Esophagus muscularis mucosa (tissue), 4 donors: Measurements from ENCODE around the gene D2HGDH. TPM values are rescaled to one million over a fixed set of nuclear protein-coding genes. Genes with fewer than 3 reads are reported as not detected.
"Not testable (repeated sequence)": the region's sequence is repeated elsewhere in the genome, so short reads cannot be mapped to it uniquely, and the experiment has no call there.

Experiments
- DNase-seq: peaks from one replicate; pipeline ENCODE4 v3.0.0-alpha.2; 2017; ENCODE audit errors: extremely low spot score
- H3K27ac ChIP-seq, 4 donors: fragments of 200-600 bp; sonication (generic); replicated peaks in 1 of 4; 1 replicate in 3 of 4; 2 replicates in 1 of 4; pipeline ENCODE4 v1.5.1; 2016 to 2019; ENCODE audit warnings: mild to moderate bottlenecking in 1 of 4
- H3K27me3 ChIP-seq, 4 donors: fragments of 200-600 bp; sonication (generic); one replicate each; pipeline versions ENCODE4 v1.5.1 to v1.6.0; 2016 to 2019
- H3K36me3 ChIP-seq, 4 donors: fragments of 200-600 bp; sonication (generic); one replicate each; pipeline ENCODE4 v1.5.1; 2016 to 2019
- H3K4me1 ChIP-seq, 4 donors: fragments of 200-600 bp; sonication (generic); one replicate each; pipeline ENCODE4 v1.5.1; 2016 to 2019
- H3K4me3 ChIP-seq, 4 donors: fragments of 200-600 bp; sonication (generic); 1 replicate in 2 of 4; 2 replicates in 2 of 4; pipeline ENCODE4 v1.5.1; 2016 to 2019; ENCODE audit warnings: mild to moderate bottlenecking in 4 of 4, moderate library complexity in 1 of 4
- H3K9me3 ChIP-seq, 4 donors: fragments of 200-600 bp; sonication (generic); 1 replicate in 3 of 4; 2 replicates in 1 of 4; pipeline ENCODE4 v1.5.1; 2016 to 2019
- CTCF ChIP-seq, 3 experiments: fragments of 200-600 bp in 2 of 3; fragments of 450-650 bp in 1 of 3; sonication (generic) in 2 of 3; IDR thresholded peaks; one replicate each; pipeline ENCODE4 v1.5.1; 2017 to 2019; ENCODE audit warnings: antibody characterized with exemption in 3 of 3, mild to moderate bottlenecking in 2 of 3, moderate library complexity in 1 of 3
- EP300 ChIP-seq: sonication (generic); formaldehyde crosslinking; IDR thresholded peaks from one replicate; pipeline ENCODE4 v1.6.1; 2017; ENCODE audit warnings: antibody characterized with exemption
- POLR2A ChIP-seq: fragments of 450-650 bp; IDR thresholded peaks from one replicate; pipeline ENCODE4 v1.6.1; 2017; ENCODE audit warnings: antibody characterized with exemption, moderate library complexity, mild to moderate bottlenecking, low read depth
- POLR2AphosphoS5 ChIP-seq, 2 donors: sonication (generic); formaldehyde crosslinking; IDR thresholded peaks; one replicate each; pipeline ENCODE4 v1.6.1; 2017; ENCODE audit warnings: antibody characterized with exemption in 2 of 2
- WGBS: methylation state at CpG from one replicate; pipeline ENCODE4 v1.1.5; 2018; 5-methylcytosine and 5-hydroxymethylcytosine counted together
- intact Hi-C: fragments of 100-400 bp; cut with DNase I; formaldehyde crosslinking; loops from one replicate; pipeline ENCODE4 v1.15.1; 2023
- total RNA-seq, 4 donors: library from RNA; depleted of rRNA; stranded (reverse); fragments of >200 nt; gene quantifications; one replicate each; pipeline versions ENCODE4 v1.1.0 to v1.2.1, GENCODE V29; 2016

Gene D2HGDH
- total RNA-seq, 4 donors from 2014 or later = 10.9 to 16.3 (median 11.9) TPM

GRCh38 chr2:241814643-241815476 is 80.4 kb downstream of the D2HGDH start:
- Histone ChIP-seq H3K9me3 (no peaks in the 10 kb centered on the region), H3K27ac (no peak overlapping the region), H3K4me1 (peaks cover 0 to 19% (median 0%) of the 10 kb centered on the region in 4 donors), H3K27me3 (peaks cover 0 to 60% (median 0%) of the 10 kb centered on the region in 4 donors), H3K36me3 (no peaks in the 10 kb centered on the region), H3K4me3 (no peak overlapping the region)
- intact Hi-C loops = no loop called here
- 92% methylated on average over 31 of the region's 52 CpGs for WGBS
- no peak for TF ChIP-seq POLR2AphosphoS5 (IDR thresholded peaks at IDR 0.05)
- TF ChIP-seq POLR2A = no peak
- TF ChIP-seq EP300 = no peak
- TF ChIP-seq CTCF (IDR thresholded peaks at IDR 0.05) = no peak
- no peak for DNase-seq

GRCh38 chr2:241815477-241816430 is 81.3 kb downstream of the D2HGDH start:
- TF ChIP-seq POLR2AphosphoS5 (IDR thresholded peaks at IDR 0.05) = no peak
- TF ChIP-seq POLR2A = no peak
- no peak for TF ChIP-seq EP300
- no peak for TF ChIP-seq CTCF (IDR thresholded peaks at IDR 0.05)
- no peak overlapping the region for H3K4me3 ChIP-seq
- no peak overlapping the region for H3K27ac ChIP-seq
- H3K27me3 ChIP-seq = peaks cover 0 to 68% (median 0%) of the 10 kb centered on the region in 4 donors
- no peaks in the 10 kb centered on the region for H3K36me3 ChIP-seq
- DNase-seq = no peak
- 85% methylated on average over 8 of the region's 48 CpGs for WGBS
- H3K9me3 ChIP-seq = no peaks in the 10 kb centered on the region
- intact Hi-C loops = no loop called here
- H3K4me1 ChIP-seq = peaks cover 0 to 13% (median 0%) of the 10 kb centered on the region in 4 donors

GRCh38 chr2:241816431-241817121 is 82.1 kb downstream of the D2HGDH start:
- Histone ChIP-seq H3K4me3 (no peak overlapping the region), H3K27me3 (peaks cover 0 to 74% (median 0%) of the 10 kb centered on the region in 4 donors), H3K36me3 (no peaks in the 10 kb centered on the region), H3K27ac (no peak overlapping the region), H3K4me1 (peaks cover 0 to 7% (median 0%) of the 10 kb centered on the region in 4 donors), H3K9me3 (no peaks in the 10 kb centered on the region)
- 76% methylated on average over 18 of the region's 33 CpGs for WGBS
- intact Hi-C loops = no loop called here
- DNase-seq = no peak
- no peak for TF ChIP-seq EP300
- TF ChIP-seq CTCF (IDR thresholded peaks at IDR 0.05) = no peak
- TF ChIP-seq POLR2AphosphoS5 (IDR thresholded peaks at IDR 0.05) = no peak
- TF ChIP-seq POLR2A = no peak

GRCh38 chr2:241817126-241817820 is 82.8 kb downstream of the D2HGDH start:
- 49% methylated on average over 16 of the region's 16 CpGs for WGBS
- no peak overlapping the region for H3K27ac ChIP-seq
- H3K4me1 ChIP-seq = peaks cover 0 to 12% (median 0%) of the 10 kb centered on the region in 4 donors
- no peaks in the 10 kb centered on the region for H3K9me3 ChIP-seq
- intact Hi-C loops = no loop called here
- H3K36me3 ChIP-seq = no peaks in the 10 kb centered on the region
- H3K27me3 ChIP-seq = peaks cover 0 to 74% (median 0%) of the 10 kb centered on the region in 4 donors
- no peak overlapping the region for H3K4me3 ChIP-seq
- DNase-seq = no peak
- no peak for TF ChIP-seq POLR2A
- TF ChIP-seq CTCF (IDR thresholded peaks at IDR 0.05) = no peak

- WGBS = 89% methylated on average over 10 of the region's 10 CpGs
- H3K4me1 ChIP-seq = peaks cover 0 to 12% (median 0%) of the 10 kb centered on the region in 4 donors
These were observed 83.4 kb downstream of the D2HGDH start for GRCh38 chr2:241817821-241818215.

More at GRCh38 chr2:241817821-241818215, 83.4 kb downstream of the D2HGDH start:
- intact Hi-C loops, DNase-seq, H3K36me3 ChIP-seq, H3K4me3 ChIP-seq, H3K9me3 ChIP-seq, H3K27ac ChIP-seq: not testable (repeated sequence)
- peaks cover 0 to 77% (median 0%) of the 10 kb centered on the region in 4 donors for H3K27me3 ChIP-seq
